Stomach (tissue), 9 donors: ENCODE measurements around the gene KDM4E. TPM values are rescaled to one million over a fixed set of nuclear protein-coding genes. Genes with fewer than 3 reads are reported as not detected.

Experiments used
- DNase-seq, 2 donors: peaks; one replicate each; pipeline versions ENCODE4 v3.0.0 to v3.0.0-alpha.2; 2013 to 2019
- H3K27ac ChIP-seq, 5 donors: fragments of 200-600 bp in 4 of 5; sonication (generic) in 4 of 5; one replicate each; pipeline ENCODE4 v1.5.1; 2013 to 2019; ENCODE audit warnings: mild to moderate bottlenecking in 1 of 5, moderate library complexity in 1 of 5
- H3K27me3 ChIP-seq, 3 donors: fragments of 200-600 bp; sonication (generic); one replicate each; pipeline ENCODE4 v1.5.1; 2017 to 2019; ENCODE audit warnings: mixed run types in 1 of 3
- H3K36me3 ChIP-seq, 4 donors: fragments of 200-600 bp; sonication (generic); 1 replicate in 3 of 4; 2 replicates in 1 of 4; pipeline ENCODE4 v1.5.1; 2016 to 2019
- H3K4me1 ChIP-seq, 4 donors: fragments of 200-600 bp; sonication (generic); one replicate each; pipeline ENCODE4 v1.5.1; 2016 to 2019
- H3K4me3 ChIP-seq, 4 donors: fragments of 200-600 bp; sonication (generic) in 3 of 4; one replicate each; pipeline ENCODE4 v1.5.1; 2016 to 2019; ENCODE audit warnings: mild to moderate bottlenecking in 1 of 4
- H3K9me3 ChIP-seq, 4 donors: fragments of 200-600 bp; sonication (generic); one replicate each; pipeline ENCODE4 v1.5.1; 2016 to 2019
- CTCF ChIP-seq, 7 experiments: fragments of 450-650 bp in 4 of 7; fragments of 200-600 bp in 3 of 7; sonication (generic) in 3 of 7; IDR thresholded peaks; one replicate each; pipeline ENCODE4 v1.5.1; 2016 to 2019; ENCODE audit warnings: antibody characterized with exemption in 7 of 7, control low read depth in 2 of 7, mild to moderate bottlenecking in 1 of 7
- EP300 ChIP-seq: sonication (generic); formaldehyde crosslinking; IDR thresholded peaks from one replicate; pipeline ENCODE4 v1.6.1; 2017; ENCODE audit warnings: antibody characterized with exemption
- POLR2A ChIP-seq, 4 donors: fragments of 450-650 bp; IDR thresholded peaks; one replicate each; pipeline ENCODE4 v1.6.1; 2016; ENCODE audit warnings: antibody characterized with exemption in 4 of 4, control low read depth in 2 of 4, mild to moderate bottlenecking in 1 of 4, moderate library complexity in 1 of 4
- POLR2AphosphoS5 ChIP-seq, 3 donors: sonication (generic); formaldehyde crosslinking; IDR thresholded peaks; one replicate each; pipeline ENCODE4 v1.6.1; 2016; ENCODE audit warnings: antibody characterized with exemption in 3 of 3
- WGBS, 5 donors: extraction: QIAGEN DNeasy Blood & Tissue Kit in 3 of 5; methylation state at CpG; one replicate each; pipeline versions ENCODE4 v1.1.5 to v1.1.7; 2013 to 2018; 5-methylcytosine and 5-hydroxymethylcytosine counted together
- intact Hi-C: fragments of 100-400 bp; cut with DNase I; formaldehyde crosslinking; loops from one replicate; pipeline ENCODE4 v1.15.1; 2023; ENCODE audit warnings: low total_unique reads
- polyA plus RNA-seq, 3 donors: library from polyadenylated mRNA; stranded (reverse); fragments of 200-250 nt; gene quantifications; one replicate each; pipeline ENCODE4 v1.2.3, GENCODE V29; 2013
- total RNA-seq, 5 donors: library from RNA; depleted of rRNA; stranded (reverse); fragments of >200 nt; gene quantifications; one replicate each; pipeline versions ENCODE4 v1.1.0 to v1.2.3, GENCODE V29; 2014 to 2016
- donor health status: healthy with polysubstance abuse.
- donor health status: Bipolar disorder and iron deficiency.
- donor health status: healthy.

The KDM4E gene
- total and polyA plus RNA-seq, 8 donors, result not detected

- intact Hi-C loops, result no loop called here
- WGBS, 5 donors, result 81 to 87% (median 83%) methylated on average over 6 of the region's 6 CpGs
- Histone ChIP-seq H3K4me1 (no peaks in the 10 kb centered on the region), H3K9me3 (no peaks in the 10 kb centered on the region), H3K36me3 (peaks cover 0 to 14% (median 0%) of the 10 kb centered on the region in 4 donors), H3K27ac (no peak overlapping the region), H3K4me3 (no peak overlapping the region), H3K27me3 (no peaks in the 10 kb centered on the region)
- no peak for DNase-seq
- TF ChIP-seq CTCF (IDR thresholded peaks at IDR 0.05), result no peak
- no peak for TF ChIP-seq POLR2A (IDR thresholded peaks at IDR 0.05)
- no peak for TF ChIP-seq POLR2AphosphoS5 (IDR thresholded peaks at IDR 0.05)
- TF ChIP-seq EP300, result no peak
Measured at GRCh38 chr11:94997437-94997836, 27.6 kb upstream of the KDM4E start.

GRCh38 chr11:94998285-94998684 lies 26.8 kb upstream of the KDM4E start:
- H3K27ac ChIP-seq, result no peak overlapping the region
- no peaks in the 10 kb centered on the region for H3K9me3 ChIP-seq
- intact Hi-C loops, result no loop called here
- no peaks in the 10 kb centered on the region for H3K4me1 ChIP-seq
- H3K27me3 ChIP-seq, result no peaks in the 10 kb centered on the region
- TF ChIP-seq EP300 (no peak), CTCF (IDR thresholded peaks at IDR 0.05) (no peak), POLR2AphosphoS5 (IDR thresholded peaks at IDR 0.05) (no peak), POLR2A (IDR thresholded peaks at IDR 0.05) (no peak)
- DNase-seq, result no peak
- H3K36me3 ChIP-seq, result peaks cover 0 to 14% (median 0%) of the 10 kb centered on the region in 4 donors
- H3K4me3 ChIP-seq, result no peak overlapping the region
- WGBS, 5 donors, result 92 to 97% (median 95%) methylated on average over 7 to 13 of the region's 13 CpGs

- no peak for TF ChIP-seq POLR2AphosphoS5 (IDR thresholded peaks at IDR 0.05)
- no peak for TF ChIP-seq EP300
- no peak for TF ChIP-seq POLR2A (IDR thresholded peaks at IDR 0.05)
- no peak for TF ChIP-seq CTCF (IDR thresholded peaks at IDR 0.05)
- no peaks in the 10 kb centered on the region for H3K9me3 ChIP-seq
- H3K36me3 ChIP-seq, result peaks cover 0 to 3% (median 0%) of the 10 kb centered on the region in 4 donors
- no peak overlapping the region for H3K27ac ChIP-seq
- H3K4me1 ChIP-seq, result no peaks in the 10 kb centered on the region
- no peak for DNase-seq
- no peak overlapping the region for H3K4me3 ChIP-seq
- no peaks in the 10 kb centered on the region for H3K27me3 ChIP-seq
- intact Hi-C loops, result no loop called here
Measured at GRCh38 chr11:95003716-95004115, 21.3 kb upstream of the KDM4E start.

GRCh38 chr11:95005642-95006041 lies 19.4 kb upstream of the KDM4E start:
- intact Hi-C loops, result no loop called here
- Histone ChIP-seq H3K9me3 (no peaks in the 10 kb centered on the region), H3K4me3 (no peak overlapping the region), H3K27ac (no peak overlapping the region), H3K36me3 (no peaks in the 10 kb centered on the region), H3K4me1 (no peaks in the 10 kb centered on the region), H3K27me3 (no peaks in the 10 kb centered on the region)
- 90 to 94% (median 92%) methylated on average over 1 of the region's 1 CpG for WGBS, 5 donors
- no peak for TF ChIP-seq POLR2AphosphoS5 (IDR thresholded peaks at IDR 0.05)
- no peak for TF ChIP-seq EP300
- TF ChIP-seq POLR2A (IDR thresholded peaks at IDR 0.05), result no peak
- no peak for TF ChIP-seq CTCF (IDR thresholded peaks at IDR 0.05)
- no peak for DNase-seq
